ENCODE measurements around the gene EBF4. TPM values are rescaled to one million over a fixed set of nuclear protein-coding genes. Genes with fewer than 3 reads are reported as not detected.
A peak's percentile ranks its signal among the peaks of the same experiment; 100 is the strongest.

EBF4 gene
- total RNA-seq, 1 donor = 2.6 TPM

GRCh38 chr20:2708073-2708415 is 15.5 kb downstream of the EBF4 start:
- DNase-seq (ENCODE audit: low read depth) = no peak
- TF ChIP-seq CTCF (IDR thresholded peaks at IDR 0.05; ENCODE audit: insufficient read depth, low read depth, low read length) = no peak
- H3K4me3 ChIP-seq (ENCODE audit: low read depth, low read length) = no peak overlapping the region

- DNase-seq (ENCODE audit: low read depth) = no peak
- H3K4me3 ChIP-seq (ENCODE audit: low read depth, low read length) = no peak overlapping the region
- TF ChIP-seq CTCF (IDR thresholded peaks at IDR 0.05; ENCODE audit: insufficient read depth, low read depth, low read length) = no peak
Measured at GRCh38 chr20:2708665-2709064, 16.1 kb downstream of the EBF4 start.

GRCh38 chr20:2709205-2709981 is 16.8 kb downstream of the EBF4 start:
- no peak overlapping the region for H3K4me3 ChIP-seq (ENCODE audit: low read depth, low read length)
- DNase-seq (ENCODE audit: low read depth) = no peak
- no peak for TF ChIP-seq CTCF (IDR thresholded peaks at IDR 0.05; ENCODE audit: insufficient read depth, low read depth, low read length)

GRCh38 chr20:2713285-2713684 is 20.7 kb downstream of the EBF4 start:
- no peak for TF ChIP-seq CTCF (IDR thresholded peaks at IDR 0.05; ENCODE audit: insufficient read depth, low read depth, low read length)
- DNase-seq (ENCODE audit: low read depth) = no peak
- no peak overlapping the region for H3K4me3 ChIP-seq (ENCODE audit: low read depth, low read length)

DNA sequence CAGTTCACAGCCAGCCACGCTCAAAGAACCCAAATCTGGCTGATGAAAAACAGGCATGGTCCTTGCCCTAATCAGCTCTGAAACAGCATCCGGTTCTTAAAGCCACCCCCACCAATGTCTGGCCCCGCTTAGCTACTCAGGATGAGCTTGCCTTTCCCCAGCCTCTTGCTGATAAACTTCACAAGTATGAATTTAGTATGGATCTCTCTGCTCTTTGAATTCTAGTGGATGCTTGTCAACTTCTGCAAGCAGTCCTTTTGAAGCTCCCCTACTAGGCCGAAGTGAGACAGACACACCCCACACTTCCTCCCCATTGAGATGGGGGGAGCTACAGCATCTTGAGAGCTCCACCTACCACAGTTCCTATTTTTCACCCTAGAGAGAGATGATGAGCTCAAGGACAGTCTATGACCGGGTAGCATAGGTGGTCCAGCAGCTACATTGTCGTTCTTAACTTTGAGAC is 36.7 kb downstream of the EBF4 start:
- peak; percentile 65 for DNase-seq (ENCODE audit: low read depth)
- no peak overlapping the region for H3K4me3 ChIP-seq (ENCODE audit: low read depth, low read length)
- no peak for TF ChIP-seq CTCF (IDR thresholded peaks at IDR 0.05; ENCODE audit: insufficient read depth, low read depth, low read length)

DNA sequence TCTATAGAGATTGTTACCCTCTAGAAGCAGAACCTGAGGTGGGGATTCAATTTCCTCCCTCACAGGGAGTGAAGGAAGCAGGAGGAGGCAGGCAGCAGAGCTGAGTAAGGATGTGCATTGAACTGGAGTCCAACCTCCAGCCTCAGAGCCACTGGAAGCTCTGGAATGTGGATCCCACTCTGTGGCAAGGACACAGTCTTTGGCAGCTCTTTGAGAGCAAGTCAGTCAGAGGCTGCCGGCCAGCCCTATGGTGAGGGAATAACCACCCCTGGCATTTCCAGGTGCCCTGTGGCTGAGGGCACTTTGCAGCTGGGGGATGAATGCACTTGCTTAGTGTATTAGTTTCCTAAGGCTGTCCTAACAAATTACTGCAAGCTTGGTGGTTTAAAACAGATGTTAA is 37.2 kb downstream of the EBF4 start:
- H3K4me3 ChIP-seq (ENCODE audit: low read depth, low read length) = no peak overlapping the region
- no peak for DNase-seq (ENCODE audit: low read depth)
- TF ChIP-seq CTCF (IDR thresholded peaks at IDR 0.05; ENCODE audit: insufficient read depth, low read depth, low read length) = no peak

DNA sequence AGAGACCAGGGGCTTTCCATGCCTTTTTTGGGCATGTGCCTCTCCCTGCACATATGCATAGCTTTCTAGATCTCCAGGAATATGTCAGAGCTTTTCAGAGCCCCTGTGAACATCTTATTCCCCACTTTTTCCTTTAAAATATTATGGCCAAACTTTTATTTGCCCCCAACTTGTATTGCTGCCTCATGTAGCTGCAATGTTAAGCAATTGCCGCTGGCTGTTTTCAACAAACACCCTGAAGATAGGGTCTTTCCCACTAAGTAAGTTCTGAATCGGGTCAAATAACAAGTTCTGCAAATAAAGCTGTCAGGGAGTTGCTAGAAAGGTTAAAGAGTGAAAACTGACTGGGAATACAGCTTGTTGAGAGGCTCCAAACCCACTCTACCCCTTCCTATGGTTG is 42.3 kb downstream of the EBF4 start:
- H3K4me3 ChIP-seq (ENCODE audit: low read depth, low read length) = no peak overlapping the region
- DNase-seq (ENCODE audit: low read depth) = no peak
- no peak for TF ChIP-seq CTCF (IDR thresholded peaks at IDR 0.05; ENCODE audit: insufficient read depth, low read depth, low read length)
